Activated gamma-delta T cell treated with Interleukin-2 at 50 U/mL for 16 hours (primary cell): ENCODE measurements around the gene ANTXR2.

ENCODE experiments used
- DNase-seq: peaks from one replicate; pipeline ENCODE4 v3.0.0-alpha.2; 2020

The ANTXR2 gene

DNA sequence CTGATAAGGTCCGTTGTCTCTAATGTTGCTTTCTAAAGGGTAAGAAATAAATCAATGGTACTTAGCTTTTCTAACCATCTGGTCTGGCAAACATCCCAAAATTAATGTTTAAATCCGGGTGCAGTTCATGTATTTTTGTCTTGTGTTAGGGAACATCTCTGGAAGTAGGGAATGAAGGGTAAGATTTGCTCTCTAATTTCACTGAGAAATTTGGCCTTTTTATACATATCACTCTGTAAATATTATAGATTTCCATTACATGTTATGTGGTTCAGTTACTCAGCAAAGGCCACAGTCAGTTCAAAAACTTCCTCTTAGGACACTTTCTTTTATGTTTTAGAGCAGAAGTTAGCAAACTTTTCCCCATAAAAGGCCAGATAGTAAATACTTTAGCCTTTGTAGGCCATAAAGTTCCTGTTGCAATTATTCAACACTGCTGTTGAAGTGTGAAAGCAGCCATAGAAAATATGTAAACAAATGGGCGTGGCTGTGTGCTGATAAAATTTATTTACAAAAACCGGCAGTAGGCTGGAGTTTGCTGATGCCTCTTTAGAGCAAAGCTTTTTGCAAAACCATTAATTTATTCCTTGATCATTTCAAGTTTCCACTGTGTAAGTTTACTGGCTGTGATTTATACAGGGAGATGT lies 218.1 kb downstream of the ANTXR2 start:
- no peak for DNase-seq

DNA sequence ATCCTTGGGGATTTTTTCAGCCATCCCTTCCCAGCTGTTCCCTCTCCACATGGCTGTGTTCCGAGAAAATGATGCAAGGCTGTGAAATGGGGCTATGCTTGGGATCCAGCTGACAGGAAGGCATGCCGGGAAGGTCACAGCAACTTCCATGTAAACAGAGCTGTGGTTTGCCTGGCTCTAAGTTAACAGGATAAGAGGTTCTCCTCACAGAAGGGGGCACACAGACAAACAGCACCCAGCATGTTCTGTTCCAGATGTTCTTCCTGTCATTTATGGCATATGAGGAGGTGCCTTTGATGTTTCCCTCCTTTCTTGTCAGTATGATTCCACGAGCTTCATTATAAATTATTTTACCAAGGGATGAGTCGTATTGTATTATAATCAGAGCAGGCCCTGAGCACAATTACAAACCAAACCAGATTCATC lies 220.7 kb downstream of the ANTXR2 start:
- no peak for DNase-seq

DNA sequence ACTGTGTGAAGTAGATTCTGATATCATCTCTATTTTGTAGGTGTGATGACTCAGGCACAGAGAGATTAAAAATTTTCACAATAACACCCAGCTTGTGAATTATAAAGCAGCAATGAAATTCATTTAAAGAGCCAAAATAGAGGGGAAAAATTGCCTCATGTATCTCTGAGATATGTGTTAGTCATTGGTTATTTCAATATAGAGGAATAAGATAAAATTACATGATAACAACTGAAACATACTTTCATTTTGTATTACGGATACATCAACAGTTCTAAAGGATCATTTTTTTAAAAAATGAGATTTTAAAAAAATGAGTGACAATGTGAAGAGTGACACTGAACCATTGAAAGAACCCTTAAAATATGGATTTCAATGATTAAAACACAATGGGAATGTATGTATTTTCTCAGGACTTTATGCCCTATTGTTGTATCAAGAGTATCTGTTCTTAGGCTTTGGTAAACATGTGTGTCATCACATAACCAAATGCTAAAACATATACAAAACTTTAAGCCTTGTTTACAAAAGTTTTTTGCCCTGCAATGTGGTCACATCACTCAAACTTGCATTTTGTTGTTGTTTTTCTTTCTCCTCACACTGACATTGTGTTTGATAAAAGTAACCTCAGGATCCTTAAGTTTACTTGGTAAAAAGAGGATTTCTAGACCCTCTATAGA lies 221.3 kb downstream of the ANTXR2 start:
- no peak for DNase-seq
